GM21447 (cell line): Measurements from ENCODE around the gene AGK.
"Not testable (repeated sequence)": the region's sequence is repeated elsewhere in the genome, so short reads cannot be mapped to it uniquely, and the experiment has no call there.

ENCODE experiments used
- ATAC-seq: cut with Tn5 transposase; IDR thresholded peaks from one replicate; pipeline ENCODE4 v1.9.1; 2021; ENCODE audit not compliant: unreplicated experiment

AGK gene

DNA sequence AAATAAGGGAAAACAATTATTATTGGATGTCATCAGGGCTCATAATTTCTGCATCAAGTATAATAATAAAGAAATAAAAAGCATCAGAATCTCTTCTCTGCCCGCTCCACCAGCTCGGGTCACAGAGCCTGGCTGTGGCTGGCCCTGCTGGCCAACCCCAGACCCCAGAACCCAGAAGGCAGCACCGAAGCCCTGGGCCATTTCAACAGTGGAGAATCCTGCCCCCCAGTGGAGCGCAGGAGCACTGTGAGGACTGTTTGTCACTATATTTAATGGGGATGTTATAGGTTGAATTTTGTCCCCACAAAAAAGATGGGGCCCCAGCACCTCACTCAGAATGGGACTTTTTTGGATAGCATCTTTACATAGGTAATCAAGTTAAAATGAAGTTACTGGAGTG is 123.5 kb downstream of the AGK start:
- no peak for ATAC-seq

DNA sequence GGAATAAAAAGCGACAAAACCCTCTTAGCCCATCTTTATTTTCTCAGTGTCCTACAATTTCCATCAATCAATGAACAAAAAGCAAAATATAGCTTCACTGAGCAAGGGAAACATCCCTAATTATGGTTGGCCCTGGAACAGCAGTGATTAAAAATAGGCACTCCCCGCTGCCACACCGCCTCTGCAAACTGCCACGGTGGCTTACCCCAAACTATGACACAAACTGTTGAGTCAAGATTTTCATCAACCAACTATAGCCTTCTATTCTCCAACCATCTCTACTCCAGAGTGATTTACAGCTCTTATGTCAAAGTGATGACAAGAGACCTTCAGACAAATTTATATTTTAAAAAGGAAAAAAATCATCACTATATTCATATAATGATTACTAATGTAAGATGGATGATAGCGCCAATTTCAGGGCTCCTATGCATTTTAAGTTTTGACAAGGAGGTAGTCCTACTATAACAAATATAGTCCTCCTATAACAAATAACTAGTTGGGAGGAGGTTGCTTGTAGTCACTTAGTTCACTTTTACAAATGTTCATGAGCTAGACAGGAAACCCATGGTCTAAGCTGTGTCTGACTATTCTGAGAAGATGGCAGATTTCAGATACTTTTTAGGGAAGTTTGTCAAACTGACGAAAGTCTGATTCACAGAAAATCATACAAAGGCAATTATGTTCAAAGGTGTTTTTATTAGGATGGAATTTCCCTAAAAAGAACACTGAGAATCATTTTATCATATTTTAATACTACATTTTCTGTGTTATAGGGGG is 124.4 kb downstream of the AGK start:
- ATAC-seq = no peak

DNA sequence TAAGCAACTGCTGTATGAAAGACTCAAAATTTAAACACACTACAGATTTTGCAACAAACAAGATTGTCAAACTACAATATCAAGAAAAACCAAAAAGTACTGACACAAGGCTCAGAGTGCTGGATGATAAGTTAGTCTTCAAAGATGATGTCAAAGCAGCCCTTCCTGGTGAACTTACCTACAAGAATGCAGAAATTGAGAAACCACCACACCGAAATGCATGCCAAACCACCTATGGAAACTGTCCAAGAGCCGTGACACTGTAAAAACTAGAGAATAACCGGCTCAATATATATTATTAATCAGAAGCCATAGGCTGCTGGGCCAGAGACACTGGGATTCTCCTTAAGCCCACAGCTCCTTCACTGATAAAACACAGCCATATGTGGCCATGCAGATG is 125.4 kb downstream of the AGK start:
- no peak for ATAC-seq

DNA sequence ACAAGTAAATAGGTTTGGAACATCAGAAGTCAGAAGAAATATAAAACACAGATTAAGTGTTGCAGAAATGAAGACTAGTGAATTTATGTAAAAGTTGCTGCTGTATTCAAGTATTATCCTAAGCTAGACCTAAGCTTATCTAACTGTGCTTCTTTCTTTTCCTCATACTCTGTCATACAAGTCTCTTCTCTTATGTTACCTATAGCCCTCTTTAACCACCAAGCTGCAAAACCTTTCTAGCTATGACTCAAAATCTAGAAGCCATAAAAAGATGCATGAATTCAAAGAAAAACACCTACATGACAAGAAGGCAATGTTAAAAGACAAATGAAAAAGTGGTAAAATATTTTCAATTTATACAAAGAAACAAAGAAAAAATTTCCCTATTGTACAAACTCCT is 127.8 kb downstream of the AGK start:
- no peak for ATAC-seq

DNA sequence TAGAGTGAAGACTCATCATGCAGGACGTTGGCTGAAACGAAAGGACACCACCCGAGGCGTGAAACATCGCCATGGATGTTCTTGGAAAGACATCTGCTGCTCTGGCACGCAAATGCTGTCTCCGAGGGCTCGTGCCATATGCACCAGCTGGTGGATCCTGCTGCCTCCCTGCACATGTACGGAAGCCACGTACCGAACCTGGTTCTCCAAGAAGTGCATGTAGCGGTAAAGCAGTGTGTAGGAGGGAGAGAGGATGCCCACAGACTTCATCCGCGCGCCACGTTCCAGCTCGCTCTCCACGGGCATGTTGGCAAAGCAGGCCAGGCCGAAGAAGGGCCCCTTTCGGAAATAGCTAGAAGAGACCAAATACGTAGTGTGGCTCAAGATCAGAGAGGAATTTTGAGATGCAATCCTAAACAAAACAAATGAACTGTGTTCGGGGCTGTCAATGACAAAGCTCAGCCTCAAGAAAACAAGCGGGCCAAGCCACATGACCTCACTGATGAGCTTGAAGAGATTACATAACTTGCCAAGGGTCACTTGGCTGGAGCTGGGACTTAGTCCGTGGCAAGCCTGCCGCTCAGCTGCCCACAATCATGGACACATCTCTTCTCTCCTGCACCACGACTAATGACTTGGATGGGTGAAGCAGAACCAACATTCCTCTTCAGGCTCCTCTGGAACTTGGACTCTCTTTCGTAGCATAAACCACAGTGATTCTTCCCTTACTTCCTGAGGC is 134.2 kb downstream of the AGK start:
- ATAC-seq = no peak

DNA sequence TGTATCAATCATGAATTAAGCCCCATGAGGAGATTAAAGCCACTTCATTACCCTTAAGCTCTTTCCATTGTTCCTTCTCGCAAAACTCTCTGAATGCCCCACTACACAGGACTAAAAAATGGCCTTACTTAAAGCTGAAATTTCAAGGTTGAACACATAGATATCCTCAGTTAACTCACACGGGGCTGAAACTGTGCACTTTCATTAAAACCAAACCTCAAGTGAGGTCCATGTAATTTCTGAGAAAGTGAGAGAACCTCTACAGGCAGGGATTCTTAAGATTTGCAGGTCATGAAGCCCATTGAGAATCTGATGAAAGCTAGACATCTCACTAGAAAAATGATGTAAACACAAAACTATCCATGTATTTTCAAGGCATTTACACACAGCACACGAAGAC is 134.9 kb downstream of the AGK start:
- ATAC-seq = no peak

DNA sequence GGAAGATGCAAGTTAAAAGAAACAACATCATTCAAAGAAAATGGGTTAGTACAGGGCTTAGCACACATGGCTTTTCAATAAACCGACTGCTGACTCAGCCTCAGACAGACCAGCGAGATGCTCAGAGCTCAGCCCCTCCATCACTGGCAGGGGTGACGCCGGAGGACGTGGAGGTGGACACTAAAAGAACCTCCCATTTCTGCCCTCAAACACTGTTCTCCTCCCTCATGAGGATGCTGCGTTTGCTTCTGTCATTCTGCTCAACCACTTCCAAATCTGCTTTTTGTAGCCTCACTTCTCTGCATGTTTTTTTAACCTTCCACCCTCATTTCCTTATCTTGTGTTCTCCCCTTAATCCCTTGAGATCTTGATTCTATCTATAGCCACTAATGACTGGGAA is 135.5 kb downstream of the AGK start:
- ATAC-seq = no peak

DNA sequence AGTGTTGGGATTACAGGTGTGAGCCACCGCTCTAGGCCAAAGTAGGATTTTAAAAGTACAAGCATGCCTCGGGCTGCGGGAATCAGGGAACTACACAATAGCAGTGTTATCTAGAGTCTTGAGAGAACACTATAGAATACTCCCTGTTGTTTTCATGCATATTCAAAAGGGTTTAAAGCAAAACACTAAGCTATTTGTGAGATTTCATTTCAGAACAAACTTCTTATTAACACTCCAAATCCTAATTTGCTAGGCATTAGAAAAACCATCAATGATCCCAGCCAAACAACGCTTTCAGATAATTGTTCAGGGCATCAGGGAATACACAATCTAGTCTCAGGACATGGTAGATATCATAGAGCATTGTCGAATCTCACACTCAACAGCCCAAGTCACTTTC is 136.8 kb downstream of the AGK start:
- ATAC-seq = no peak

DNA sequence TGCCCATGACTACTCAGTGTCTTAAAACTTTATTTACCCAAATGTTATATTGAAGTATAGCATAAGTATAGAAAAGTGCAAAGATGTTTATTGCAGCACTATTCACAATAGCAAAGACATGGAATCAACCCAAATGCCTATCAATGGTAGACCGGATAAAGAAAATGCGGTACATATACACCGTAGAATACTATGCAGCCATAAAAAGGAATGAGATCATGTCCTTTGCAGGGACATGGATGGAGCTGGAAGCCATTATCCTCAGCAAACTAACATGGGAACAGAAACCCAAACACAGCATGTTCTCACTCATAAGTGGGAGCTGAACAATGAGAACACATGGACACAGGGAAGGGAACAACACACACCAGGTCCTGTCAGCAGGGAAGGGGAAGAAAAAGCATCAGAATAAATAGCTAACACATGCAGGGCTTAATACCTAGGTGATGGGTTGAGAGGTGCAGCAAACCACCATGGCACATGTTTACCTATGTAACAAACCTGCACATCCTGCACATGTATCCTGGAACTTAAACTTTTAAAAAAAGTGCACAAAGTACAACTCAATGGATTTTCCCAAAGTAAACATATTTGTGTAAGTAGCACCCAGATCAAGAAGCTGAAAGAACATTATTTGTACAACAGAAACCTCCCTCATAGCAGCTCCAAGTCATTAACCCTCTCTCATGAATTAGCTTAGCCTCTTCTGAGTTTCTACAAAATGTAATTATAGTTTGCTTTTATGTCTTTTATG is 138.0 kb downstream of the AGK start:
- ATAC-seq = not testable (repeated sequence)

DNA sequence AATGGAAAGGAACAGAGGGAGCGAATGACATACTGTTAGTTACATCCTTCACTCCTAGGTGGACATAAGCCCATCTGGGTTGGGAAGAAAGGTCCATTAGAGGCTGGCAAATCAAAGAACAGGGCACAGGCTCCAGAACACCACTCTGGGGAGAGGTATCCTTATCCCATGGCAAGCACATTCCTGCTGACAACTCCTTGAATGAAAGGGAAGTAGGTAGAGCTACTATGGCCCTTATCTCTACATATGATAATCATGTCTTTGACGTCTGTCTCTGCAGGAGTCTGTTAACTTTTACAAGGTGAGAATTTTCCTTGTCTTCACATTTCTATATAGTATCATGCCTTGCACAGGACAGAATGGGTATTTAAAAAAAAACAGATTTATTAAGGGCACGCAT is 140.3 kb downstream of the AGK start:
- no peak for ATAC-seq

DNA sequence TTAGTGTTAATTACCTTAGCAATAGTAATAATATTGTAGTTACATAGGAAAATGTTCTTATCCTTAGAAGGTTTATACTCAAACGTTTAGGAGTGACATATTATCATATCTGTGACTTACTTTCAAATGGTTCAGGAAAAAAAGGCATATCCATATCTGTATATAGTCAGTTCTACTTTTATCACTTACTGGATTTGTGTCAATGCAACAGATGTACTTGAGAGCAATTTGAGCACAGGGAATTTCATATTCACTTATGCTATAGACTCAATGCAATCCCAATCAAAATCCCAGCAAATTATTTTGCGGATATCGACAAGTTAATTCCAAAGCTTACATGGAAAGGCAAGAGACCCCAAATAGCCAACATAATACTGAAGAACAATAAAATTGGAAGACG is 140.8 kb downstream of the AGK start:
- ATAC-seq = no peak

DNA sequence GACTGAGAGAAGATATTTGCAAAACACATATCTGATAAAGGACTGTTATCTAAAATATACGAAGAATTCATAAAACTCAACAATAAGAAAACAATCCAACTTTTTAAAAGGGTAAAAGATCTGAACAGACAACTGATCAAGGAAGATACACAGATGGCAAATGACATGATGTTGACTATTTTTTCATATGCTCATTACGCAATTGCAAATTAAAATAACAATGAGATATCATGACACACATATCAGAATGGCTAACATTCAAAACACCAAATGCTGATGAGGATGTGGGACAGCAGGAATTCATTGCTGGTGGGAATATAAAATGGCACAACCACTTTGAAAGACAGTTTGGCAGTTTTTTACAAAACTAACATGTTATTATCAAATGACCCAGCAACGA is 141.9 kb downstream of the AGK start:
- no peak for ATAC-seq

DNA sequence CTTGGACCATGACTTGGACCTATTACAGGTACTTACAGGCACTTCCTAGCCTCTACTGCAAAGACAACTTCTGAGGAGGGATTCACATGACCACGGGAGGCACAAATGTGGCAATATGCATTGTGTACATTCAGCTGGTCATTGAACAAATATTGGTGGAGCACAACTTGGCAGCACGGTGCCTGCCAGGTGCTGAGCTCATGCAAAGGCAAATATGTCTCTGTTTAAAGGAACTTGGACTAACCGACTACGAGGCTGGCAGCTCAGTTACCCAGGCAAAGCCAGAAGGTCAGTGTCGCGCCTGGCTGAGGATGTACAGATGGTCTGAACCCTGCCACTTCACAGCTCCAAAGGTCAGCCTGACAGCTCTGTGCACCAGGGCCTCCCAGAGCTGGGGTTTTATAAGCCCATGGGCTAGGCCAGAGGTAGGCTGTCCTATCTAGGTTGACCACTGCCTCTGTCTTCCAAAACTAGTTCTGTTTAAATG is 144.6 kb downstream of the AGK start:
- ATAC-seq = no peak

DNA sequence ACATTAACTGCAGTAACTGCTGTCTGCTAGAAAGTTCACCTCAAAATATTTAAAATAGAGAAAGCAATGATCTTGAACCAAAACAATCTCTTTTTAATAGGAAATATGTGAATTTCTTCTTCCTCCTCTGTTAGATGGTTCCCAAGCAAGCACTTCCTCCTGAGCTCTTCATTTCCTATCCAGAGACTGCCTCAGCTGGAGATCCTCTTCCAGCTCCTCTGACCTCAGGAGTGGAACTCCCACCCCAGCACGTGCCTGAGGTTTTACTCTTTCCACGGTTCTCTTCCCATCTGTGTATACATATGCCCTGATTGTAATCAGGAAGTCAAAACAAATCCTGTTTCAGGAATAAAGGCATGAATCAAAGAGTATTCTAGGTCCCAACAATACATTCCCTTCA is 145.1 kb downstream of the AGK start:
- ATAC-seq = no peak

DNA sequence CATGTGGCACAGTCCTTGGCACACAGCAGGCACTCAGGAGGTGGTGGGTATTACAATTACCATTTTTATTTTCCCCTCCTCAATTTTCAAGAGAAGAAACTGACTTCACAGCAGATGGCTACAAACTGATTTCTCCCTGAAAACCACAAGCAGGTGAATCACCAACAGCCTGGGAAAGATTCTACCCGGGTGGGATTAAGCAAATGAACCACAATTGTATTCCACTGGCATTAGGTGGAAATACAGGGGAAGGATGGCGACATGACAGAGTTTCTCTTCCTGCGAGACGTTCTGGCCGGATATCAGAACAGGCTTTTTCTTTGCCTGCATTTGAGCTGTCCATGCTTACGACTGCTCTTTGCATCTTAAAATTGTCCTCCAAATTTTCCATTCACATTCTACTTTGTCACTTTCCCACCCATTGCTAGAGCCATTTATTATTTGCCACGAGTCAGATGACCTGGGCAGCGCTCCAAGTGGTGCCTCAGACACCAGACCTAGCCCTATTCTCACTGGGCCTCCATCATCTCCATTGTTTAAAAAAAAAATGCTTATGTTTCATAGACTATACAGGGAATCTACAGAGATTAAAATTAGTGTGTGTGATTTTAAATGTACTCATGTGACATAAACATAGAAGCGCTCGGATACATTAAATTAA is 146.1 kb downstream of the AGK start:
- no peak for ATAC-seq

DNA sequence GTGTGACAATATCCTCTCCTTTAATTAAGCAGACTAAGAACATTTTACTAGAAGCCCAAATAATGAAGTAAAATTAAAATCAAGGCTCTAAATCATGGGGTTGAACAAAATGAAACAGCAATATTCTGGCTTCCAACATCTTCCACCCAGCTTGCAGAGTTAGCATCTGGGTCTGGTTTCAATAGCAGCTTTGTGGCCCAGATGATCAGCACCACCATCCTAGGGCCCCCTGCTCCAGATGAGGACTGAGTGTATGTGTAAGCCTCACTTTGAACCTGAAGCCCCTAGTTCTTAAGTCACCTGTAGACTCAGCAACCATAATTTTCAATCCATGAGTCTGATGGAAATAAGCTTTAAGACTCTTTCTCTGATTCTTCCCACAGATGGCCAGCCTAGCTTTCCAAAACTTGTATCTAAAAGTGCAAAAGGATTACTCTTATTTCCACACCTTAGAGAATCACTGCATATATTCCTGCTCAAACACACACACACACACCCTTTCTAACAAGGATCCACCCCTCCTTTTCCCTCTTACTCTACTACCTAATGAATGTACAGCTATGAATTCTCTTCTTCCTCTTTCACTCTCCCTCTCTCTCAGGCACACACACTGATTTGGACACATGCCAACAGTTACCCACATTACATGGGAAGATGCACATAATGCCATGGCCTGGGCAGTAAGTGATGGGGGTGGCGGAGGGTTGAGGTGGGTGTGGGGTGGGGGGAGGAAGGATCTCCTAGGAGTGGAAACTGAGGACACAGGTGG is 147.2 kb downstream of the AGK start:
- no peak for ATAC-seq

DNA sequence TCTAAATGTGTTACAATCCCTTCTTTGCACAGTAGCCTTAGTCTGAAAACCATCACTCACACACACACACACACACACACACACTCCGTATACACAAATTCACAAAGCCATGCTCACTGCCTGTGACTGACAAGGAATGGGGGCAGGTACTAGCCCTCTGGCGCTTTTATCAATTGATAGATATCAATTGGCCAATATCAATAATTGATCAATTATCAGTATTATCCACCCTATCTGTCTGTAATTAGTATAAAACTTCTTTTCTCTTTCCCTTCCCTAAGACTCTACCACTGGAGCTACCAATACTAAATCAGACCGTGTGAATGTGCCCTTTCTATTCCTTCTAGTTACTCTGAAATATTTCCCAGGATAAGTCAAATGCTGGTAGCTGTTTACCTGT is 148.7 kb downstream of the AGK start:
- no peak for ATAC-seq

DNA sequence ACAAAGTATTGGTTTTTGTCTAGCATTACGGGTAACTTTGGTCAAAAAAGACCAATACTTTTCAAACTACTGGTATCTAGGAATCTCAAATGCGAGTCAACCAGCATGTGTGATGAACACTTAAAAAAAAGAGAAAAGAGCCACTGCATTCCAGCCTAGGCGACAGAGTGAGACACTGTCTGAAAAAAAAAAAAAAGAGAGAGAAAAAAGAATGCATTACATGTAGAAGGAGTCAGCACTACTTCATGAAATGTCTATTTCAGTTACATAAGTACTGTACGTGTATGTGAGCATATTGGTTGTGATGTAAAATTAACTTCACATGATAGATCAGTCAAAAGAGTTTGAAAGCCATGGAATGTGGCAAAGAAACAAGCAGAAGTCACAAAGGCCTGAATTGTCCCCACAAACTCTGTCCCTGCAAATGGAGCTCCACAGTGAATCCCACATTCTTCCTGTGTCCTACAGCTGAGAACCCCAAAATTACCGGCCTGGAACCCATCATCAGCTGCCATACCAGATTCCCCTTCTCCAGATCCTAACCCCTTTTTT is 149.2 kb downstream of the AGK start:
- ATAC-seq = no peak

DNA sequence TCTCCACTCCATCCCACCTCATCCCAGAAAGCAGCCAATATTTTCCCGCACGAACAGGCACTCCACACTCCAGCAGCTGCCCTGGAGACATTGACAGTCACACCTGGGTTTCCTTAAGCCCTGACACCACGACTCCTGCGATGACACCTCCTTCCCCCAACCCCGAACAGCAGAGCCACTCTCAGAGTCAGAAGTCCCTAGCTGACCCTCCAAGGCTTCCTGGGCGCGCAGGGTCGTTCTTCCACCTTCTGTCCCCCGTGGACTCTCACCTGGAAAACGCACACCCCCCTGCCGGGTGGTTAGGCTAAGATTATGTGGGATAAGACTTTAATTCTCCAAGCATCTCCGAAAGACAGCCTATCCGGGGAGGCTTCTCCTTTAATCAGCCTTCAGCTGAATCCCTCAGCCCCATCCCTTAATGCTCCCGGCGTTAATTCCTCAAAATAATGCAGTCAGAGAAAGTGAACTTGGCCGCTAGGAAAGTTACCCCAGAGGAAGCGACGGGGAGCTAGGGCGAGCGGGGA is 149.7 kb downstream of the AGK start:
- peak; percentile 4 for ATAC-seq

DNA sequence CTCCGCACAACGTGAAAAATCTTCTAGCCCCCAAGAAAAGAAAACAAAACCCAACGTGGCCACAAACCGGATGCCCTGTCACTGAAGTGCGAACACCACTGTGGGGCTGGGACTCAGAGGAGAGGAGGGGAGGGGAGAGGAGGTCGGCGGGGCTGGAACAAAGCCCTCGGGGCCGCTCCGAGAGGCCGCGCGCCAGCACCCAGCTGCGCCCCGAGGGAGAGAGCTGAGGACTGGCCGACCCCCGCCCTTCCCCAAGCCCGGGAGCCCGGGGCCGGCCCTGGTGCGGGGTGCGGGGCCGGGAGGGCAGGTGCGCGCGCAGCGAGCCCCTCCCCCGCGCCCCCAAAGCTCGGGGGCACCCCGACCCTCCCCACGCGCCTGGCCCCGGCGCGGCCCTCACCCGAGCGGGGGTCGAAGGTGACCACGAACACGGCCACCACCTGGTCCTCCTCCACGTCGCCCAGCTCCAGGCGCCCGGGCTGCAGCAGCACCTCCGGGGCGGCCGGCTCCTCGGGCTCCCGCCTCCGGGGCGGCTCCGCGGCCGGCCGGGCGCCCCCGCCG is 150.4 kb downstream of the AGK start:
- ATAC-seq = peak; percentile 83
